Activated CD4-positive, alpha-beta T cell treated with anti-CD3 and anti-CD28 coated beads for 4 hours (primary cell): ENCODE results near the gene TTC21B.

Experiments used
- DNase-seq, 2 donors: peaks; one replicate each; pipeline ENCODE4 v3.0.0-alpha.2; 2020

TTC21B gene

DNA sequence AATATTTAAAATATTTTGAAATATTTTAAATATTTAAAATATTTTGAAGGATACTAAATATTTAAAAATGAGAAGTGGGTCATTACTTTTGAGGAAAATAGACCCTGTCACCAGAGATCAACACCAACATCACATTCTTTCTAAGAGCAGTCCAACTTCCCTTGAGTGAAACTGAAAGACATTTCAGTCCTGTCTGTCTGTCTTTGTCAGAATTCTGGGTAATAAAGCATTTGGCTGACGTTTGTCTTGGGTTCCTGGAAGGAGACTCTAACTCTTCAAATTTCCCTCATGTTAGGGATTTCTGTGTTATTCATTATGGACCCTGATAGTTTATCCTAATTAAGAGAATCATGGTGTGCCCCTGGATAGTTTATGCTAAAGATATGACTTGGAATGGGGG is 32.8 kb downstream of the TTC21B start:
- no peak for DNase-seq

GRCh38 chr2:165913636-165914035 is 39.9 kb downstream of the TTC21B start:
- DNase-seq: no peak

DNA sequence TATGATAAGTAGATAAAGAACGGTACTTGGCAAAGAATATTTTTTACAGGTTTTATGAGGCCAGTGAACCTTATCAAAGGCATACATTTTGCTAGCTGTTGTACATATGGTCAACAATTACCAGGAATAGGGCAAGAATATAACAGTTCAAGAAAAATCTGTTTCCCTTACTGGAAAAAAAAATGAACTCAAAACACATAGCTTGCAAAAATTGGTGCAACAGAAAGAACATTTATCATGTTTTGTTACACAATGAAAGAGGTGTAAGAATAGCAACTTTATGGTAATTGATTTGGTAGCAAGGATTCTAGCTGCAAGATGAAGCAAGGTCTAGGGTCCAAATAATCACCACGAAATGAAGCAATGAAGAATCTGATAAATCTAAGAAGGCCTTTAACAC is 41.6 kb downstream of the TTC21B start:
- DNase-seq: no peak

GRCh38 chr2:165911231-165911630 is 42.3 kb downstream of the TTC21B start:
- no peak for DNase-seq

DNA sequence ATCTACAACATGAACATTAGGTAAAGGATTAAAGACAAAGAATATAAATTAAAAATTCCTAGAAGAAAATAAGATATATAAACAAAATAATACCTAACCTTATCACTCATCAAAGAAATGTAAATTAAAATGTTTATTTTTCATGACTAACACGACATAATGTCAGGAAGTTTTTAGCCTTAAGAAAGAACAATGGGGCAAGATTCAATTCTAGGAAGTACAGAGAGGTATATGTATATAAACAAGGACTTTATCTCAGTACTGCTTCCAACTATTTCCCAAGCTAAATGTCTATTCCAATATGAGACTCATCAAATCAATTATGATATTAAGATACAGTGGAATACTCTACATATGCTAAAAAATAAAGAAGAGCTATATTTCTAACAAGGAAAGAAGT is 44.1 kb downstream of the TTC21B start:
- no peak for DNase-seq

DNA sequence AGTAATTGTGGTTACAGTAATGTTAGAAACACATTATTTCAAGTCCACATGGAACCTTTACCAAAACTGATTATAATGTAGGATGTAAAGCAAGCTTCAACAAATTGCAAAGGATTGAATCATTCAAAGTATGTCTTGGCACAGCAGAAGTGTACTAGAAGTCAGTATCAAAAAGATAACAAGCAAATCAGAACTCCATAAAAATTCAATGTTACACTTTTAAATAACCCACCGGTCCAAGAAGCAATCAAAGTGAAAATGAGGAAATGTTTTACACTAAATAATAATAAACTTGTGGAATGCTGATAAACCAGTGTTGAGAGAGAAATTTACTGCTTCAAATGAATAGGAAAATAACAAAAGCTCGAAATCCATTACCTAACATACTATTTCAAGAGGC is 47.7 kb downstream of the TTC21B start:
- DNase-seq: no peak

DNA sequence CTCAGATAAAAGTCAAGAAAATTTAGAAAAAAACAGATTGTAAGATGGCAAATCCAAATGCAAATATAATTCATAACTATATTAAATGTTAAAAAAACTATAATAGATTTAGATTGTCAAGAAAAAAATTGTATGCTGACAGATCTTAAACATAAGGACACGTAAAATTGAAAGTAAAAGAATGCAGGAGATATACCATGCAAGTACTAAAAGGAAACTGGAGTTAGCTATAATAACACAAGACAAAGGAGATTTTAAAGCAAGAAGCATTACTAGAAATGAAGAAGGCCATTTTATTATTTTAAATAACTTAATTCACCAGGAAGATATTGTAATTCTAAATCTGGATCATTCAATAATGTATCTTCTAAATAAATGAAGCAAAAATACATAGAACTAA is 48.3 kb downstream of the TTC21B start:
- DNase-seq: no peak

- DNase-seq: no peak
Observed at GRCh38 chr2:165904432-165904831, 49.1 kb downstream of the TTC21B start.

GRCh38 chr2:165903406-165903805 is 50.2 kb downstream of the TTC21B start:
- no peak for DNase-seq

DNA sequence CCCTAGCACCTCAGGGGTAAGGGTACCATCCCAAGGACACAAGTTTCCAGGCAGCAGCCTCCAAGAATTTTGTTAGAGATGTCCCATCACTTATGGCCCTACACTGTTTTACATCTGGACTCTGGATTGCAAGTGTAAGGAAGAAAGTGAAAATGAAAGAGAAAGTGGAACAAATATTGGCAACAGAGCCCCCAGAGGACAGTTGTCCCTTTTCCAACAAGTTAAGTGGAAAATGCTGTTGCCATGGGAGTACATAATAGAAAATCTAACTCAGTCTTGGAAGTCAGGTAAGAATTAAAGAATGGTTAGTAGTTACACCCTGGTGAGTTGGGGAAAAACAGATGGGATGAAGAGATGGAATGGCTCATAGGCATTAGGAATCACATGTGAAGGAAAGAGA is 50.6 kb downstream of the TTC21B start:
- no peak for DNase-seq

DNA sequence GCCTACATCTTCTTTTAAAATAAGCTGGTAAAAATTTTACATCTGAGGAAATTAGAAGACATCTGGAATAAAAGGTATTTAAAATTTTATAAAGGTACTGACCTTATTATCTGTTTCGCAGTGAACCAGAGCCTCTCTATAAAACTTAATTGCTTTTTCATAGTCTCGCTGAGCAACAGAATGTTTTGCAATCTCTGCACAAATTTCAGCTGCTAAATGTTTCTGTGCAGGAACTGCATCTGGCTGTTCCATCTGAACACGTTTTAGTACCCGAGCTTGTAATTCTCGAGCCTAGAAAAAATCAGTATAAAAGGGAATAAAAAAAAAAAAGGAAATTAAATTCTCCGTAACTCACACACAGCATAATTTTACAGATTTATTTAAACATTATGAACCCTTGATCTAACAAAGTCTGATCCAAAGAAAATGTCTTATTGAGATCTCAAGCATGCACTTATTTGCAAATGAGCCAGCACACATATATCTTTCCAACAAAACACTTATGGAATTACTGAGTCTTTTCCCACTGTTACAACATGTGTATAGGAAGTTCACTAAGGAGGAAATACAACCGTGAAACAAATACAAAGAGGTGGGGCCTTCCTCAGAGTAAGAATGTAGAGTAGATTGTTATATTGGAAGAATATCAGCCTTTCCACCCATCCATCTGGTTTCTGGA is 51.8 kb downstream of the TTC21B start:
- no peak for DNase-seq

DNA sequence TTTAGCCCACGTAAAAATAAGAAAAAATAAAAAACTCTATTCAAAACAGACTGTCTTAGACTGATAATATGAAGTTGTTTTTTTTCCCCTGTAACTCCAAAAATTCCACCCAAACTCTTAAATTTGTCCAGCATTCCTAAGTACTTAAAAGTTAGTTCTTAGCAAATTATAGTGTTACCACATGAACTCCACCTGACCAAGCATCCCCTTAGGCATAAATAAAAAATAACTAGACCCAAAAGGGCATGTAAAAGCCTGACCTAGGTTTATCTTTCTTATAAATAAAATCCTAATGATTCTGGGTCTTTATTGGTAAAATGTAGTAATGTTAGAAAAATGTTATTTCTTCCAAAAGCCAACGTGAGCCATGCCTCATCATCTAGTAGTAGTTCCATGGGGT is 54.3 kb downstream of the TTC21B start:
- no peak for DNase-seq

DNA sequence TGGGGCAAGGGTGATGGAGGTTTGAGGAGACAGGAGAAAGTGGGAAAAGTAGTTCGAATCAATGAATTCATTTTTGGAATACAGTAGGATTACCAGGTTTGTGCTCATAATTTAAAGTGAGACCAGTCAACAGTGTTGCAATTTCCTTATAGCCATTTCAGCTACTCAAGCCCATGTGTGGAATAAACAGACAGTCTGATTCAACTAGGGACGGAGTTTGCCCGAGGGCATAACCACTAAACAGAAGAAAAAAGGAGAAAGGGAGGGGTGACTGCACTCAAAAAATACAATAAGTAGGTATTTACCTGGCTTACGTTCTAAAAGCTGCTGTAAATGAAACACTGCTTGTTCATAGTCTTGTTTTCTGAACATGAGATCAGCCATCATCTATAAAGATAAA is 55.2 kb downstream of the TTC21B start:
- DNase-seq: no peak

GRCh38 chr2:165897726-165898125 is 55.9 kb downstream of the TTC21B start:
- no peak for DNase-seq

- DNase-seq: no peak
Observed at GRCh38 chr2:165897074-165897473, 56.5 kb downstream of the TTC21B start.

GRCh38 chr2:165895974-165896373 is 57.6 kb downstream of the TTC21B start:
- no peak for DNase-seq

DNA sequence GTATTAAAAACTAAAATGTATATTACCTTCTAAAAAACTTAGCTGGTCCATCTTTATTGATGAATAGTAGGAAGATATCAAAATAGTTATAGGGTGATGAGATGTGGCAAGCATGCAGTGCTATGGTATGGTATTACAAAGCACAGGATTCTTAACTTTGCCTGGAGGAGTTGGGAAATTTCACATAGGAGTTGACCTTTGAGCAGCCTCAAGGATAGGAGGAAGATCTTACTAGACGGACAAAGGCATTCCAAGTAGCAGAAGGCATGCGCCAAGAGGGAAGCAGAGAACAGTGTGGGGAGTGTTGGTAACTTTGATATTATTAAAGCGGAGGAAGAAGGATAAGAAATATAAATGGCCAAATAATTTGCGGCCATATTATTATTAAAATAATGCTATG is 60.0 kb downstream of the TTC21B start:
- DNase-seq: no peak

DNA sequence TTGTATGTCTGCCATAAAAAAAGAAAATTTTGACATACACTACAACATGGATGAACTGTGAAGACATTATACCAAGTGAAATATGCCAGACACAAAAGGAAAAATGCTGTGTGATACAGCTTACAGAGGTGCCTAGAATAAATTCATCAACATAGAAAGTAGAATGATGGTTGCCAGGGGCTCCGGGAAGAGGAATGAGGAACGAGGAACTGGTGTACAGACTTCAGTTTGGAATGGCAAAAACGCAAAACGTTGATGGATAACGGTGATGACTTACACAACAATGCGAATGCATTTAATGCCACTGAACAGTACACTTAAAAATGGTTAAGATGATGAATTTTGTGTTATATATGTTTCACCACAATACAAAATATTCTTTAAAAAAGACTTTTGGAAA is 61.0 kb downstream of the TTC21B start:
- no peak for DNase-seq

GRCh38 chr2:165891943-165892342 is 61.6 kb downstream of the TTC21B start:
- no peak for DNase-seq

- DNase-seq: no peak
Observed at GRCh38 chr2:165891345-165891744, 62.2 kb downstream of the TTC21B start.

GRCh38 chr2:165889798-165890197 is 63.8 kb downstream of the TTC21B start:
- no peak for DNase-seq

- DNase-seq: no peak
Observed at GRCh38 chr2:165889158-165889557, 64.4 kb downstream of the TTC21B start.

DNA sequence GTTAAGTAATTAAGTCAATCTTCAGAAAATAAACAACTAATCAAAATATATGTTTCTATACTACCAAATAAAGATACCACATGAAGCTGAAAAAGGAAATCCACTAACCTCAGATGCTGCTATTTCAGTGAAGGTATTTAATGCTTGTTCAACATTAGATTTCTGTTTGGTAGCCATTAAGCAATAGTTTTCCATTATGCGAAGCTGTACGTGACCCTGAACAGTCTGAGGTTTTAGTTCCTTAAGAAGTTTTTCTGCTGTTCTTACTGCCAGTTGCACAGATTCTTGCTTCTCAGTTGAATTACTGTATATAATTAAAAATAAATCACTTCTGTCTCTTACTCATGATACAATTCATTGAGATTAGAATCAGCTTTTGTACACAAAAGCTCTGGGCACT is 65.4 kb downstream of the TTC21B start:
- DNase-seq: no peak

- no peak for DNase-seq
Observed at GRCh38 chr2:165886487-165887146, 67.0 kb downstream of the TTC21B start.
